HG03135 (cell line): ENCODE data around the gene VGLL4.

ENCODE experiments used
- ATAC-seq: cut with Tn5 transposase; IDR thresholded peaks from one replicate; pipeline ENCODE4 v1.9.1; 2021; ENCODE audit warnings: mild to moderate bottlenecking, moderate library complexity; ENCODE audit not compliant: unreplicated experiment

The VGLL4 gene

DNA sequence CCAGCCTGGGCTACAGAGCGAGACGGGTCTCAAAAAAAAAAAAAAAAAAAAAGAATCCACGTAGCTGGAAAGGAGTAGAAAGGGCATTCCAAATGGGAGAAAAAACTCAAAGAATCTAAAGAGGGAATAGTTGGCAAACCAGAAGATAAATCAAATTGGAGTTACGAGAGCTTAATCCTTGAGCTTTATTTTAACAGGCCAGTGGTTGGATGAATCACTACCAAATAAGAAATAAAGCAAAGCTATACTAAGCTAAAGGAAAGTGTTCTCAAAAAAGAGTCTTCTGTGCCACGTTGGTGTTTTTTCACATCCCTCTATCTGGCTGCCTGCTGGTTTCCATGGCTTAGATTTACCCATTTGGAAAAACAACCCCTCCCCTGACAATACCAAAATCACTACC, 14.0 kb downstream of the VGLL4 start:
- ATAC-seq = no peak

DNA sequence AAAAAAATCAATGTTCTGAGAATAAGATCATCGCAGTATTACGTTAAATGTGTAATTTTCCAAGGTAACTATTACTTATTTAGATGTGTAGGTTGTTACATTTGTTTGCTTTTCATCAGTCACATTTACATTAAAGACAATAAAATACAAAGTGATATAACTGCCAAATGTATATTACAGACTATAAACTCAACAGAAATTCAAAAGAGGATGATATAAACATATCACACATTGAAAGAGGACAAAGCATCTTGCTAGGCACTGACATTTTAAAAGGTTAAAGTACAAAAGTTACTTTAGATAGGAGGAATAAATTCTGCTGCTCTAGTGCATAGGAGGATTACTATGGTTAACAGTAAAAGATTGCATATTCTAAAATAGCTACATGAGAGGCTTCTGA, 16.1 kb downstream of the VGLL4 start:
- ATAC-seq = no peak

DNA sequence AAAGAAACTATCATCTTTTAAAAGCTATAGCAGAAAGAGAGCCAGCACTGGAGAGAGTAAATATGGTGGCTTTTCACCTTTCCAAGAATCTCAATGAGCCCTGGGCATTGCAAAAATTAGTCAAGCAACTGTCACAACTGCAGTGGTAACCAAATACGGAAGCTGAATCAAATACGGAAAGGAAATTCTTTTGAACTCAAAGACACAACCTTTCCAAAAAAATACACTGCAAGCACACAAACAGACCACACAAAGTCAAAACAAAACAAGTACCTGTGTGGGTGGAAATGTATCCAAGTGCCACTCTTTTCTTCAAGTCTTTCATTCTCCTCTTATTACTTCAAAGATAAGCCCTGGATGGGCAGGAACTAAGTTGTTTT, 17.6 kb downstream of the VGLL4 start:
- peak; percentile 73 for ATAC-seq

DNA sequence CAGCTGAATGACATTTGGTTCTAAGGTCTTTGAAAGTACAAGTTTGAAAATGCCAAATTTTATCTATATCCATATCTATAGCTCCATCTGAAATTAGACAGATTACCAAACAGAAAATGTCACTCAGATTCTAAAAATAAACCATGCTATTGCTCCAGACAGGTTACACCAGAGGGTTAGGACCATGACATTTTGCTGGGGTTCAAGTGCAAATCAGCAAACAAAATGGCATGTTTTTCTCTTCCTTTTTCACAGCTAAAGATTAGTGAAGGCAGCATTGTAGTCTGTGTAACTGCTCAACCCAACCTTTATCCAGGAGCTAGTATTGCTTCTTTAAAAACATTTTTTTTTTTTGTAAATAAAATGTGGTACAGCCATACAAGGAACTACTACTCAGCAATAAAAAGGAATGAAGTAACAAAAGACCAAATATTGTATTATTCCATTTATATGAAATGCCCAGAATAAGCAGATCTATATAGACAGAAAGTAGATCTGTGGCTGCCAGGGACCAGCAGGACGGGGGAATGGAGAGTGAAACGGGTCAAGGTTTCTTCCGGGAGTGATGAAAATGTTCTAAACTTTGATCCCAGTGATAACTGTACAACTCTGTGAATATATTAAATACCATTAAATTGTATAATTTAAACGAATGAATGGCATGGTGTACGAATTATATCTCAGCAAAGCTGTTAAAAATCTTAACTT, 18.2 kb downstream of the VGLL4 start:
- ATAC-seq = no peak

DNA sequence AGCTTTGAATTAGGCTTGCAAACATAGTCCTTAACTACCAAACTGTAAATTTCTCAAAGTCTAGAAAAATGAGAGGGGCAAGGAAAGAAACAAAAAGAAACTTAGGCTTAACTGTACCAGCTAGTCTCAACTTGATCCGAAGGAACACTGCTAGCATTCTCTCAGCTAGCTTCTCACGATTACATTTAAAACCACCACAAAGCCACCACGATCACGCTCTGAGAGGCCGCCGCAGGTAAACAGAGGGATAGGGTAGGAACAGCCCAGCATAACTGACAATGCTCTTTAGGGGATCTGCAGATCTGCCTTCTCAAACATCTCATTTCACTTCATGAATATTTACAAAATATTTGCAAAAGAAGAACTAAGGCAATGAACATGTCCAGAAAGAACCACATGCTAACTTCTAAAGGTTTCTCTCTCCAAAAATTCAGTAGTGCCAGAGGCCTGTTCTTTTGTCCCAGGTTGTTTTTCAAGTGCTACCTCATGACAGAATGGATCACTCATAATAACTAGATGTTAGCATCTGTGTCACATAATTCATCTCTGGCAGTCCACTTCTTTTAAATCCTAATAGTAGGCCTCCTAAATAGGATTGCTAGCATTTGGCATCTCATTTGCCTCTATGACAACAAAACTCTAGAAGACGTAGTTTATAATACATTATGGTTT, 18.9 kb downstream of the VGLL4 start:
- ATAC-seq = no peak

DNA sequence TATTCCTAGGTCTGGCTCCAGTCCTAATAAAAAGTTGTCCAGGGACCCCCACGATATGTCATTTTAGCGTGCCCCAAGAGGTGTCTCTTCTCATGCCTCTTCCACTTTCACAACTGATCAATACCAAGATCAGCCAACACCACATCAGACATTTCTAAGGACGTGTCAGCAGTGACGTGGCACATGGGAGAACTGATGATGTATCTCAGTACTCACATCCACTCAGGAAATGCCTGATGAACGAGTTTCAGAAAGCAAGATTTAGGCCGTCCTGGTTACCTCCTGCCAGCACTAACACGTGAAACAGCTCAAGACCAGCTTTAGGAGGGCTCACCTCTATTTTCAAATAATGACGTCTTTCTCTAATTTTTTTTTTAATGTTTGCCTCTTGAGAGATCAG, 19.6 kb downstream of the VGLL4 start:
- no peak for ATAC-seq

DNA sequence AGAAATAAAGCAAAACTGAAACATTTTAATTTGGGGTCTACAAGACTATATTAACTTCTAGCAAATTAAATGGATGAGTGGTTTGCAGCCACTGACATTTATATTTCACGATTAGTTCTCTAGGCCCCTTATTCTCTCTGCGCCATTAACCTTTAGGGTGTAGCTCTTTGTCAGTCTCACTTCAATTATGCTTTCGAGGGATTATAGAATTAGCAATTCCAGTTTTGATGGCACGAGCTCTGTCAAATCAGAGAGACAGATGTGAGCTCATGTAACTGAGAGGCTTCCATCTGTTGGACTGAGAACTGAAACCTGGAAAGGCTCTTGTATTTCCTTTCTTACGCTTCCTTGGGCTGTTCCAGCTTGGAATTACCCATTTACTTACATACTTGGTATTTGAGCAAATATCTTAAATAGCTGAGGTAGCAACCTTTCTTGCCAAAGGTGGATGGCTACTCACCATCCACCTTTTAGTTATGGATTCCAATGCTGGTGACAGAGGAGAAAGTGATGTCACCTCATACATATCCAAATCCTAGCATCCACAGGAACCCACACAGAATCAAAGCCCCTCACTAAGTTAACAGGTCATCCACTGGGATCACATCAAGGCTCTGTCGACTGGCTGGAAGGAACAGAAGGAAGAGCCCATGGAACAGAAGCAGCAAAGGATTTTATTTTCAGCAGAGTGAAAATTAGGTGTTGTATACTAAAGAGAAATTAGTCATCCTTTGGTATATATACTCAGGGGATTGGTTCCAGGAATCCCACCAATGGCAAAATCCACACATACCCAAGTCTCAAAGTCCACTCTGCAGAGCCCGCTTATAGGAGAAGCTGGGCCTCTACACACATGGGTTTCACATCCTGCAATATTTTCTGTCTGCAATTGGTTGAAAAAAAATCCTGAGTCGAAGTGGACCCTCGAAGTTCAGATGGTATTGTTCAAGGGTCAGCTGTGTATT, 20.8 kb downstream of the VGLL4 start:
- no peak for ATAC-seq

DNA sequence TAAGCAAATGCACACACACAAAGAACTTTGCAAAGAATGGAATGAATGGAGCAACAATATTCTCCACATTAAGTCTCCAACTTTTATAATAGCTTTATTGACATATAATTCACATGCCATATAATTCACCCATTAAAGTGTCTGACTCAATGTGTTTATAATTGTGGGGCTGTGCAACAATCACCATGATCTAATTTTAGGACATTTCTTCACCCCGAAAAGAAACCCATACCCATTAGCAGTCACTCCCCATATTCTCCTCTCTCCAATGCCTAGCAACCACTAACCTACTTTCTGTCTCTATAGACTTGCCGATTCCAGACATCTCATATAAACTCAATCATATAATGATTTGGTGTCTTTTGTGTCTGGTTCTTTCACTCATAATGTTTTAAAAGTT, 22.6 kb downstream of the VGLL4 start:
- ATAC-seq = no peak

DNA sequence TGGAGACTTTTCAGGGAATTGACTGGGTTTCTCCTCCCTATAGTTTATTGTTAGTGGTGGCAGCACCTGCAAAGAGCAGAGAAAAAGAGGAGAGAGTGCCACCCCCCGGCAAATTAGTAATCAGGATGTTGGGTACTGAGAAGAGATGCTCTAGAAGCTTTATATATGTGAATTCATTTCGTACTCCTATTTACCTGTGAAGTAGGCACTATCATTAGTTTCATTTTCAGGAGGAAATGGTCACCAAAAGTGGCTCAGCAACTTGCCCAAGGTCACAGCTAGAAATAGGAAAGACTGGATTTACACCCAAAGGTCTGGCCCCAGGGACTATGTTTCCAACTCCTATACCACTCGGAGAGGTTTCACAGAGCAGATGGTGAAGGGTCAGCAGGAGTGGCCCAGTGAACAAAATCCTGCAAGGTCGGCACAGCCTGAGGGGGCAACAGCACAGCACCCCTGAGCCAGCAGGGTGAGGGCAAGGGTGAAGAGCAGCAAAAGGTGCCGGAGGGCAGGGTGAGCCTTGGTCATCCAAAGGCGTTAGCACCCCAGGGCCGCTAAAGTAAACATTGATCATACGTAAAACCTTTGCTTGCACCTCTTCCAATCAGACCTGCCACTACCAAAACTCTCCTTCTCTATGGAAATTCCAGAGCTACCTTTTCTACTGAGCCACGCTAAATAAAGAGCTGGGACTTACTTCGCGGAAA, 23.6 kb downstream of the VGLL4 start:
- ATAC-seq = no peak

DNA sequence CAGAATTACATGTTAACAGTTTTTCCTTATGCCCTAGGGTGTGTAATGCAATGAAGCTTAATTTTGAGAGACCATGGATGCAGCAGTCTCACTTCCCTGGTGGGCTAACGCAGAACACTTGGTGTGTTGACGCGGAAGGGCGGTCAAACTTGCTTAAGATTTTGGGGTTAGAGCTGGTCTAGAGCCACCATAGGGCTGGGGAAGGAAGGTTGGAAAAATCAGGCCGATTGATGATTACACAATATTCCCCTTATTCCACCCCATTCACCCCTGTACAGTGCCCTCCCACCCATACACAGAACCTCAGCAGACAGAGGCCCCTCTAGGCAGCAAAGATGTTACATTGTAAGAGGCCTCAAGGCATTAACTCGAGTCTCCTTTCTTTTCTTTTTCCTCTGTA, 24.3 kb downstream of the VGLL4 start:
- no peak for ATAC-seq

DNA sequence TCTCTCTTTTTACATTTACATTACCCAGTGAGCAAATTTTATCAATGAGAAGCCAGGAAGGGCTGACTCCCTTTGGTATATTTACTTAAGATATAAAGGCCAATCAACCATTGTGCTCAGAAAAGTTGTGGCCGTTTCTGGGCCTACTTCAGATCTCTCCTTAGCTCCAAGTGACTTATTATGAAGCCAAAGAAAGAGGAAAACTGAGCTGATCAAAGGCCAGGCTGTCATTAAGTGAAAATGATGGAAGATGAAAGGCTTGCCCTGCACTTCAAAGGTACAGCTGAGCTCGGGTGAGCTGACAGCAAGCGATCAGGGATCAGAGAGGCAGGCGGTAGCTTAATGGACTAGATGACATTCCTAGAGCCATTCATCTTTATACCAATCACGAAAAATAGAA, 24.8 kb downstream of the VGLL4 start:
- ATAC-seq = no peak

DNA sequence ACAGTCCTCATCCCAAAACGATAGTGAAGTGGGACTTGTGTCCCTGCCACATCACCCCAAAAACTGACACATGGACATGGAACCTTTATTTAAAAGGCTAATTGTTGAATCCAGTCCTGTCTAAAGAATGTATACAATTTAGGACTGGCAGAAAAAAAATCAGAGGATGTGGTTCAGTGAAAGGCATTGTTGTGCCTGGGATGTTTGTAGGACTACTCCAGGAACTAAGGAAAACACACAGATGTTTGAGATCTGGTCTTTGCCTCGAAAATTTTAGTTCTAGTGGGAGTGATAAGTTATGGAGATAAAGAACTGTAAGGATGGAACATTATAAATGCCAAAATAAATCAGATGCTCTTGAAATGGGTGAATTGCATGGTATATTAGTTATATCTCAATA, 27.2 kb downstream of the VGLL4 start:
- ATAC-seq = no peak

DNA sequence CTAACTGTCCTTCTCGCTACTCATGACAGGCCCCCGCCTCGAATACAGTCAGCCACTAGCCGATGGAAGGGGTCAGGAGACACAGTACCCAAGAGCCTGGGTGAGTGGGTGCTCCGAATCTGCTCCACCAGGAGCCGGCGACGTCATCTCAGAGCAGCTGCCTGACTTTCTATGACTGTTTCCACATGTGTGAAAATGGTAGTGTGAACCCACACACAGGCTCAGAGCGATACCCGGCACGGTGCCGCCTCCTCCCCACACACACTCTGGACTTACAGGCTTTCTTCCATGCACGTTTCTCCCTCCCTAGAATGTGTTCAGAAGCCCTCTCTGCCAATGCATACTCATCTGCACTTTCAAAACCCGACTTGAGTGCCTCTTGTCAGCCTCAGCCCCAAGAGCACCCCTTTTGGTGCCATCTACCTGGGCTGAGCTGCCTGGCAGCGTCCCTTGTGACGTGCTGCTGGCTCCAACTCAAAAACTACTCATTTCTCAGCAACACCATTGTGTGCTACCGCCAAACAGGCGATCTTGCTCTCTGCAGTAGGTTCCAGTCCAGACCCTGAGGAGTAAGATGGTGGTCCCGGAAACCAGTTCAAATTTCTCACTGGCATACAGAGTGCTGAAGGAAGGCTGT, 29.7 kb downstream of the VGLL4 start:
- no peak for ATAC-seq

DNA sequence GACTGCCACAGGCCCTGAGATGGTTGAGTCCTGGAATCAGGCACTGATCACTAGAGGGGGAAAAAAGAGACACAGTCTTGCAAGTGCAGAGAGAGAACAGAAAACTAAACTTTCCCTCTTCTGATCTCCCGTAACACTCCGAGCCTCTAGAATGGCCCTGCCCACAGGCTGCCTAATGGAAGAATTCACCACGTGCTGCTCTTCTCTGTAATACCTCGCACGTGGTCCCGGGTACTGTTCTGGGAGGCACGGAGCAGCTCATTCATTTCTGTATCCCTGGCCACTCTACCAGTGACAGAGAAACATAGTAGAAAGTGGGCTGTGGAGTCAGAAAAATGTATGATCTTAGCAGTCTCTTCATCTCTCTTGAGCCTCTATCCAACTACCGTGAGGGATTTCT, 30.4 kb downstream of the VGLL4 start:
- no peak for ATAC-seq

DNA sequence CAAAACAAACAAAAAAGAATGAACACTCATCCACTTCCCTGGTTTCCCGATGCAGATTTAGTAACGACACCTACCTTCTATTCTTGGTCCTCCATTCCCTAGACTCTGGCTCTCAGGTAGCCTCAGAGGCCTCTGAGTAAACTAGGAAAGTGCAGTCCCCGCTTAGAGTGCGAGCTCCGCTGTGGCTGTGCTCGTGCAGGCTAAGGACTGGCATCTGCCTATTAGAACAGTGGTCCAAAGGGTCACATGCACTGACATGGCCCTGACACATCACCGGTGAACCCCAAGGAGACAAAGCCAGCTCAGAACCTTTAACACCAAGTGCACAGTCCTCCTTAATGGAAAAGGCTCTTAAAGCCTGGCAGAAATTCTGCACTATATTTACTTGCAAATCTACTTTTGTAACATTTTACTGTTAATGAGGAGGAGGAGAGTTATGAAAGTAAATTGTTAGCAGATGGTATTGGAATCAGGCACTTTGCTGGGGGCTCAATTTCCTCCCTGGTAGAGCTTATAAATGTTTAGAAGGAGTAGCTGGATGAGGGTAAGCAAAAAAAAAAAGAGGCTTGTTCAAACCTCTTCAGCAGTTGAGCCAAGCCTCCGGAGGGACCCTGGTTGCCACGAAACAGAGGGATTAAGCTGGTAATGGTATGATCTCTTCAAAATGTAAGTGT, 31.1 kb downstream of the VGLL4 start:
- no peak for ATAC-seq

DNA sequence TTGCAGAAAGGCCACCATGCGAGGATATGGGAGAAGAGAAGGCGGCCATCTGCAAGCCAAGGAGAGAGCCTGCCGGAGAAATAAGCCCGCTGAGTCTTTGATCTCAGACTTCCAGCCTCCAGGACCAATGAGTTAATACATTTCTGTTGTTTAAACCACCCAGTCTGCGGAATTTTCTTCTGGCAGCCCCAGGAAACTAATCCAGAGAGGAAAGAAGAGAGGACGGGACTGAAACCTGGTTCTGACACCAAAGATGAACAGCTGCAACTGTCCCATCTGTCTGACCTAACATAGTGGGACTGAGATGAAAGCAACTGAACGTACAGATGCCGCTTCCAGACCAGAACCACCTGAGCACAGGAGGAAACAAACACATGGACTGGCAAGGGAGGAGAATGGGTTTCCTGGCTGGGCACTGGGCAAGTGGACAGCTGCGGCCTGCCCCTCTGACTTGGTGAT, 32.3 kb downstream of the VGLL4 start:
- no peak for ATAC-seq

DNA sequence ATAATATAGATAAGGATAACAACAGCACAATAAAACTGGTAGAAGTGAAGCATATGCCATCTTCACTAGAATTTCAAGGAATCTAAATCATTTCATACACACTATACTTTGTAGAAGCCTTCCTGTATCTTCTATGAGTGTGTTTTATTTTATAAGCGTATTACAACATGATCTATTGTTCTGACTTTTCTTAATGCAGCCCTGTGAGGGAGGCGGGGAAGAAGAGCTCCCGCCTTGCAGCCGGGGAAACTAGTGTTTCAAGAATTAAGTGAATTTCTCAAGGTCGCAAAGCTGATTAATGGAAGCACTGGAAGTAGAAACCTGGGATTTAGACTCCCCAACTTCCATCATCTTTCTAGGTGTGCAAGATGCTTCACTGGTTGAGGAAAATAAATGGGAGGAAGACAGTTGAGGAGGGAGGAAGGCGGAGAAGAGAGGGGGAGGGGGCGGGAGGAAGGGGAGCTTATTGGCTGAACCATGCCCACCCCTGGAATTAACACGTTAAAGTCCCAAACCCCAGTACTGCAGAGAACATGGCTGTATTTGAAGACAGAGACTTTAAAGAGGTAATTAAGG, 32.9 kb downstream of the VGLL4 start:
- no peak for ATAC-seq

DNA sequence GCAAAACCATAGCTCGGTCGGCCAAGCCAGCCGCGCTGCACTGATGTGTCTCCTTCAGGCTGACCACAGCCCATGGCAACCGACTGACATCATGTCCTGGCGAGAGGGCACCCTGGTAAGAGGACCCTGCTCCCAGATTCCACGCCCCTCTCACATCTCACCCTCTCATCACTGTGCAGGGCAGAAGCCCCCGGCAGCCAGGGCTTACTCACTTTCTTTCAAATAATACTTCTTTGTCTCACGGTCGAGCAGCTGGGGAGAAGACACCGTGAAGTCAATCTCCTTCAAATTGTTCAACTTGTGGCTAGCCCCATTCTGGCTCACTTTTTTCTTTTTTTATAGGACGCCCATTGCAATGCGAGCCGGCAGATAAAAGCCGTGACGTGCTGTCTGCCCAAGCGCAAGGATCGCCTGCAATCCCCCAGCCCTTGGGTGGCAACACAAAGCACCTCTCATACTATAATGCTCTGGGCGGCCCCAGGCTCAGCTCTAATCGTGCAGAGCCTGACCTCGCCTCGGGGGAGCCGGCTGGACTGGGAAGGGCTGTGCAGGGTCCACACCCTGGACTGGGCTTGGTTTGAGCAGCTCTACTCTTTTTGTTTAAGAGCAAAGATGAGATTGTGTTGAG, 33.6 kb downstream of the VGLL4 start:
- no peak for ATAC-seq

DNA sequence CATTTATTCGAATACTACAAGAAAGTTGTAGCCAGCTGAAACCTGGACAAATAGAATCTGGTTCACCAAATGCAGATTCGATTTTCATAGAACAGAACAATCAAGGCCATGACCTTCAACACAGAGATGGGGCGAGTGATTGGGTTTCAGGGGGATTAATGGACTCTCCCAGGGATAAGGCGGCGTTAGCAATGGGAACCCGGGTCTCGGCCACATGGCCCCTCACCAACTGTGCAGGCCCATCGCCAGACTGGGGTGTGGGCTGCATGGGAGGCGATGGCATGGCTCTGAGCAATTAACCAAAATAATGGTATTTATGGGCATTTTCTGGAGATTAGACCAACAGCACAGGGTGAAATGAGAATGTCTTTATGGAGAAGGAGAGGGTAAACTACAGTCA, 34.2 kb downstream of the VGLL4 start:
- ATAC-seq = no peak
